HFF-Myc (cell line): Measurements from ENCODE around the gene JMJD6.
A peak's percentile ranks its signal among the peaks of the same experiment; 100 is the strongest.
"Not testable (repeated sequence)": the region's sequence is repeated elsewhere in the genome, so short reads cannot be mapped to it uniquely, and the experiment has no call there.

Experiments
- DNase-seq: peaks from one replicate; pipeline ENCODE4 v3.0.0-alpha.2; 2011; ENCODE audit warnings: low read depth; ENCODE audit errors: extremely low read depth
- H3K4me3 ChIP-seq: replicated peaks from 2 replicates; pipeline ENCODE4 v1.5.1; 2011; ENCODE audit warnings: low read depth, mild to moderate bottlenecking, control low read depth, low read length
- TF ChIP-seq, protein P1 (sequence below): IDR thresholded peaks from 2 replicates; pipeline ENCODE4 v1.5.1; 2012; ENCODE audit warnings: mild to moderate bottlenecking, low read depth, low read length, control low read depth; ENCODE audit errors: missing control alignments

Gene JMJD6

GRCh38 chr17:76714822-76715495 lies 11.4 kb downstream of the JMJD6 start:
- H3K4me3 ChIP-seq: no peak overlapping the region
- DNase-seq: no peak
- TF ChIP-seq, protein P1, sequence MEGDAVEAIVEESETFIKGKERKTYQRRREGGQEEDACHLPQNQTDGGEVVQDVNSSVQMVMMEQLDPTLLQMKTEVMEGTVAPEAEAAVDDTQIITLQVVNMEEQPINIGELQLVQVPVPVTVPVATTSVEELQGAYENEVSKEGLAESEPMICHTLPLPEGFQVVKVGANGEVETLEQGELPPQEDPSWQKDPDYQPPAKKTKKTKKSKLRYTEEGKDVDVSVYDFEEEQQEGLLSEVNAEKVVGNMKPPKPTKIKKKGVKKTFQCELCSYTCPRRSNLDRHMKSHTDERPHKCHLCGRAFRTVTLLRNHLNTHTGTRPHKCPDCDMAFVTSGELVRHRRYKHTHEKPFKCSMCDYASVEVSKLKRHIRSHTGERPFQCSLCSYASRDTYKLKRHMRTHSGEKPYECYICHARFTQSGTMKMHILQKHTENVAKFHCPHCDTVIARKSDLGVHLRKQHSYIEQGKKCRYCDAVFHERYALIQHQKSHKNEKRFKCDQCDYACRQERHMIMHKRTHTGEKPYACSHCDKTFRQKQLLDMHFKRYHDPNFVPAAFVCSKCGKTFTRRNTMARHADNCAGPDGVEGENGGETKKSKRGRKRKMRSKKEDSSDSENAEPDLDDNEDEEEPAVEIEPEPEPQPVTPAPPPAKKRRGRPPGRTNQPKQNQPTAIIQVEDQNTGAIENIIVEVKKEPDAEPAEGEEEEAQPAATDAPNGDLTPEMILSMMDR: peak; percentile 85

GRCh38 chr17:76714336-76714735 lies 12.1 kb downstream of the JMJD6 start:
- TF ChIP-seq, protein P1: no peak
- DNase-seq: no peak
- no peak overlapping the region for H3K4me3 ChIP-seq

DNA sequence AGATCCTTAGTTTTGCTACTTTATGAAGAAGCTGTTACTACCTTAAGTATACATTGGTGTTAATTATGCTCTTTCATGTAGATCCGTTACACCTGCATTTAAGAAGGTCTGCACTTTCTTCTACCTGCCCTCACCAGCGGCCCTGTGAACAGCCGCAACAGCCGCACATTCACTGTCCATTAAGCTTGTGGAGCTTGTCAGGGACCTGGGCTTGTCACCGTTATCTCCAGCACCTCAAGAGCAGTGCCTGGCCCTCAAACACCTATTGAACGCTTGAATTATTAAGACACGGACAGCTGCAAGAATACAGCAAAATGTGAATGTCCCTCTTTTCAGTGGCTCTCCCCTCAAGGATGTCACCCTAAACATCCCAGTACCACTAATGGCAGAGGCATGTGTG lies 12.6 kb downstream of the JMJD6 start:
- DNase-seq: no peak
- no peak overlapping the region for H3K4me3 ChIP-seq
- TF ChIP-seq, protein P1: no peak

DNA sequence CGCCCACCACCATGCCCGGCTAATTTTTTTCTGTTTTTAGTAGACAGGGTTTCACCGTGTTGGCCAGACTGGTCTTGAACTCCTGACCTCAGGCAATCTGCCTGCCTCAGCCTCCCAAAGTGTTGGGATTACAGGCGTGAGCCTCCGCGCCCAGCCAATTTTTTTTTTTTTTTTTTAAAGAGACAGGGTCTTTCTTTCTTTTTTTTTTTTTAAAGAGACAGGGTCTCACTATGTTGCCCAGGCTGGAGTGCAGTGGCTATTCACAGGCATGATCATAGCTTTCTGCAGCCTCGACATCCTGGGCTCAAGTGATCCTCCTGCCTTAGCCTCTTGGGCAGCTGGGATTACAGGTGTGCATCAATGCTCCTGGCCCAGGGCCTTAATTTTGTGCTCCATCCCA lies 14.1 kb downstream of the JMJD6 start:
- DNase-seq: not testable (repeated sequence)

DNA sequence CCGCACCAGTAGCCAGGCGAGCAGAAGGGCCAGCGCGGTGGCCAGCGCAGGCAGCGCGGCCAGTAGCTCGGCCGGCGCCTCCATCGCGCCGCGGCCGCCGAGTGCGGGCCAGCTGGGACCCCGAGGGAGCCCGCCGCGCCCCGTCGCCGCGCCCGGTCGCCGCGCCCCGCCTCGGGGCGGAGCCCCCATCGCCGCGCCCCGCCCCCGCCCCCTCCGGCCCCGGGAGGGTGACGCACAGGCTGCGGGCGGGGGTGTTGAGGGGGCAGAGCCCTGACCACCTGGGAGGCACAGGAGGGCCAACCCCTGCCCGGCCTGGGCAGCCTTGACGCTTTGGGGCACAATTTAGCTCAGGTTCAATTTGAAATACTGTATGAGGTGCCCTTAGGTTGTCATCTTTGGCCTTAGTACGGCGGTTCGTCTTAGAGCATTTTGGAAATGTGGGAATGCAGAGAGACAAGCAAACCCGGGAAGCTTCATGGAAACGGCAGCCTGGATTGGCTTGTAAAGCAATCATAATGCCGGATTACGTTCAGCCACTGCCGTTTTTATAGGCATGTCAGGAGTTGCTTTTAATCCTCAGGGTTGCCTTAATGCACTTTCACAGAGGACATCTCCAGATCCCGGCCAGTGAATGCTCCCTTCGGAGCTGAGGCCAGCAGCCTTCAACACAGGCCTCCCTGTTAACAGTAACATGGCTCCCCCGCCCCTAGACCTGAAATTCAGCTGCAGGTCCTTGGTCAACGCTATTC lies 15.4 kb downstream of the JMJD6 start, which contains the start of gene MXRA7:
Gene MXRA7, minus strand, starts transcription at position 103 of the 749 bp plus-strand sequence. Its CDS starts 19 bp downstream, at position 84.
- TF ChIP-seq, protein P1: no peak
- no peak for DNase-seq
- peak within 1 kb of the TSS; percentile 70 for H3K4me3 ChIP-seq

More for the DNA sequence above, 14.1 kb downstream of the JMJD6 start:
- H3K4me3 ChIP-seq: not testable (repeated sequence)

GRCh38 chr17:76709951-76710862 lies 16.2 kb downstream of the JMJD6 start:
- DNase-seq: not testable (repeated sequence)
- peak overlapping the region; percentile 70 for H3K4me3 ChIP-seq

GRCh38 chr17:76709077-76709950 lies 17.1 kb downstream of the JMJD6 start:
- peak; percentile 85 for DNase-seq
- H3K4me3 ChIP-seq: peak overlapping the region; percentile 70
- TF ChIP-seq, protein P1: no peak
